Body of pancreas (tissue), 4 donors: ENCODE measurements around the gene SLTM. TPM values are rescaled to one million over a fixed set of nuclear protein-coding genes. Genes with fewer than 3 reads are reported as not detected.

ENCODE experiments used
- ATAC-seq: fragments of 150-250 bp; one replicate; pipeline ENCODE4 v1.9.1; 2016
- DNase-seq, 4 donors: peaks; one replicate each; pipeline ENCODE4 v3.0.0-alpha.2; 2019
- H3K27ac ChIP-seq, 4 donors: fragments of 200-600 bp; sonication (generic); 1 replicate in 3 of 4; 2 replicates in 1 of 4; pipeline versions ENCODE4 v1.5.1 to v1.6.1; 2016 to 2019; ENCODE audit warnings: mild to moderate bottlenecking in 1 of 4, mixed read lengths in 1 of 4, moderate library complexity in 1 of 4
- H3K27me3 ChIP-seq, 2 donors: fragments of 200-600 bp; sonication (generic); one replicate each; pipeline ENCODE4 v1.6.0; 2016; ENCODE audit warnings: mild to moderate bottlenecking in 1 of 2
- H3K36me3 ChIP-seq, 2 donors: fragments of 200-600 bp; sonication (generic); replicated peaks in 1 of 2; 2 replicates each; pipeline ENCODE4 v1.5.1; 2016; ENCODE audit warnings: low read depth in 2 of 2; ENCODE audit not compliant: insufficient read depth in 1 of 2
- H3K4me1 ChIP-seq: fragments of 200-600 bp; sonication (generic); one replicate; pipeline ENCODE4 v1.6.0; 2016
- H3K4me3 ChIP-seq, 2 donors: fragments of 200-600 bp; sonication (generic); 1 replicate in 1 of 2; 2 replicates in 1 of 2; pipeline ENCODE4 v1.5.1; 2016 to 2019
- H3K9me3 ChIP-seq, 3 donors: fragments of 200-600 bp; sonication (generic); 1 replicate in 2 of 3; 2 replicates in 1 of 3; pipeline ENCODE4 v1.5.1; 2016
- POLR2A ChIP-seq, 3 donors: fragments of 450-650 bp; IDR thresholded peaks; one replicate each; pipeline ENCODE4 v1.6.1; 2016; ENCODE audit warnings: antibody characterized with exemption in 3 of 3, mild to moderate bottlenecking in 2 of 3
- WGBS, 2 donors: methylation state at CpG; one replicate each; pipeline ENCODE4 v1.1.5; 2017; 5-methylcytosine and 5-hydroxymethylcytosine counted together
- intact Hi-C: fragments of 100-400 bp; cut with DNase I; formaldehyde crosslinking; loops from one replicate; pipeline ENCODE4 v1.15.1; 2023
- total RNA-seq, 2 donors: library from RNA; depleted of rRNA; stranded (reverse); fragments of >200 nt; gene quantifications; one replicate each; pipeline ENCODE4 v1.1.0, GENCODE V29; 2016
- TF ChIP-seq, protein P1 (sequence below), 7 experiments: fragments of 450-650 bp in 4 of 7; fragments of 200-600 bp in 3 of 7; sonication (generic) in 3 of 7; IDR thresholded peaks; one replicate each; pipeline ENCODE4 v1.5.1; 2016 to 2019; ENCODE audit warnings: antibody characterized with exemption in 7 of 7

Gene SLTM
- total RNA-seq, 2 donors from 2014 or later: 56.0 to 95.3 TPM

DNA sequence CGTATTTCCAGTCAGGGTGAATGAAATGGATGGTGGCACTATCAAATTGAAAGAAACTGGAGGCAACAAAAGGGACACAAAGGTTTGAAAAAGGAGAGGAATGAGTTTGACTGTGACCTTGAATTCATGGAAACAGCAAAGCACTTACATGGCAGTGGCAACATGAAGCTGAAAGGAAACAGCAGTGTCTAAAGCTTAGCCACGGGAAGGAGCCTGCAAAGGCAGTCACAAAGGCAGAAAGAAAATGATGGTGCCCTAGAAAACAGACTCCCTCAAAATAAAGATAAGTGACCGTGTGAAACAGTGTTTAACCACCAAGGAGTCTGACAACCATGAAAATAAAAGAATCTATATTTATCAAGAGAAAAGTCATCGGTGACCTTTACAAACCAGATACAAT, 51.2 kb downstream of the SLTM start:
- H3K27me3 ChIP-seq: no peaks in the 10 kb centered on the region
- H3K4me1 ChIP-seq: no peaks in the 10 kb centered on the region
- no peak overlapping the region for H3K27ac ChIP-seq
- no peak for ATAC-seq
- peaks cover 23 to 36% of the 10 kb centered on the region in 2 donors for H3K36me3 ChIP-seq
- intact Hi-C loops: no loop called here
- no peak for TF ChIP-seq POLR2A (IDR thresholded peaks at IDR 0.05)
- TF ChIP-seq, protein P1, sequence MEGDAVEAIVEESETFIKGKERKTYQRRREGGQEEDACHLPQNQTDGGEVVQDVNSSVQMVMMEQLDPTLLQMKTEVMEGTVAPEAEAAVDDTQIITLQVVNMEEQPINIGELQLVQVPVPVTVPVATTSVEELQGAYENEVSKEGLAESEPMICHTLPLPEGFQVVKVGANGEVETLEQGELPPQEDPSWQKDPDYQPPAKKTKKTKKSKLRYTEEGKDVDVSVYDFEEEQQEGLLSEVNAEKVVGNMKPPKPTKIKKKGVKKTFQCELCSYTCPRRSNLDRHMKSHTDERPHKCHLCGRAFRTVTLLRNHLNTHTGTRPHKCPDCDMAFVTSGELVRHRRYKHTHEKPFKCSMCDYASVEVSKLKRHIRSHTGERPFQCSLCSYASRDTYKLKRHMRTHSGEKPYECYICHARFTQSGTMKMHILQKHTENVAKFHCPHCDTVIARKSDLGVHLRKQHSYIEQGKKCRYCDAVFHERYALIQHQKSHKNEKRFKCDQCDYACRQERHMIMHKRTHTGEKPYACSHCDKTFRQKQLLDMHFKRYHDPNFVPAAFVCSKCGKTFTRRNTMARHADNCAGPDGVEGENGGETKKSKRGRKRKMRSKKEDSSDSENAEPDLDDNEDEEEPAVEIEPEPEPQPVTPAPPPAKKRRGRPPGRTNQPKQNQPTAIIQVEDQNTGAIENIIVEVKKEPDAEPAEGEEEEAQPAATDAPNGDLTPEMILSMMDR (IDR thresholded peaks at IDR 0.05): no peak
- no peaks in the 10 kb centered on the region for H3K9me3 ChIP-seq
- no peak overlapping the region for H3K4me3 ChIP-seq
- no peak for DNase-seq
- WGBS, 2 donors: 76 to 85% methylated on average over 4 of the region's 4 CpGs

DNA sequence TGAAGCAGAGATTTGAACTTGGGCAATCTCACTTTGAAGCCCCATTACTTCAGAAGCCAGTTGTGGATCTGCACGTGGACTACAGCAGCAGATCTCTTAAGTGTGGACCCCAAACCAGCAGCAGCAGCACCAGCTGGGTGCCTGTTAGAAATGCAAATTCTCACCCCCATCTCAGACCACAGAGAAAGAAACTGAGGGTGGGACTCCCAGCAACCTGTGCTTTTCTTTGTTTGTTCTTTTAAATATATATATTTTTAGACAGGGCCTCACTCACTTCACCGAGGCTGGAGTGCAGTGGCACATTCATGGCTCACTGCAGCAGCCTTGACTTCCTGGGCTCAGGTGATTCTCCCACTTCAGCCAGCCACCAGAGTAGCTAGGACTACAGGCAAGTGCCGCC, 53.2 kb downstream of the SLTM start:
- Histone ChIP-seq H3K27me3 (no peaks in the 10 kb centered on the region), H3K4me3 (no peak overlapping the region), H3K9me3 (no peaks in the 10 kb centered on the region), H3K4me1 (no peaks in the 10 kb centered on the region), H3K27ac (peak overlapping the region in 2 of 4 donors; percentile 19 to 43), H3K36me3 (peaks cover 18 to 25% of the 10 kb centered on the region in 2 donors)
- WGBS, 2 donors: 82 to 86% methylated on average over 3 of the region's 3 CpGs
- intact Hi-C loops: no loop called here
- TF ChIP-seq POLR2A (IDR thresholded peaks at IDR 0.05): no peak
- TF ChIP-seq, protein P1 (IDR thresholded peaks at IDR 0.05): no peak
- no peak for ATAC-seq
- DNase-seq: no peak

DNA sequence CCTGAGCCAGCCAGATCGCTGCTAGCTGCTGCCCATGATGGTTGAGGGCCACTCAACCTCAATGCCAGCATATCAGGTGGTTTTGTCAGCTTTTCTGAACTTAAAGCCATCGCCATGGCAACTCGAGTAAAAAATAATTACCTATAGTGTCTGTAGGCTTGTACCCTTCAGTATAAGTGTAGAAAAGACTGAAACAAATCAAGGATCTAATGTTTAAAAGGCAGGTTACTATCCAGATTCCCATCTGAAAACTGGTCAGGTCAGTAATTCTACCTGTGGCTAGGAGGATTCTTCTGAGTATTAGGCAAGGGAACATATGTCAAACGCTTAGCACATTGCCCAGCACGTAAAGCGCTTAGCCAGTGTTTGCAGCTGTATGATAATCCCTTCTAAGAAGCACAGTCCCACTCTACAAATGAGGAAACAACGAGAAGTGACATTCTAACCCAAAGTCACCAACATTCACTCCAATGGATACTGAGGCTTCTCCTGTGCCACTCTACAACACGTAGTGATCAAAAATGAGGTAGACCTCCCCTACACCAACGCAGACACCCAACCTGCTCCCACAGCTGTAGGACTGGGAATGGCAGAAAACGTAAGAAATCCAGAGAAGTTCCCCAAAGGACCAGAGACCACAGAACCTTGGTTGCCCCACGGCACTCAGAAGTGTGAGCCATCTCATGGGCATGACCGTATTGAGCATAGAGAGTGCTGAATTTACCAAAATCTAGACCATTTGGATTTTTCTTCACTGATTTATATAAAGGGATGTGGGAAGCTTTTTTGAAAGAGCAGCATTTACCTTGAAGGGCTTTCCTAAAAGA, 55.3 kb downstream of the SLTM start:
- H3K9me3 ChIP-seq: no peaks in the 10 kb centered on the region
- intact Hi-C loops: no loop called here
- H3K4me1 ChIP-seq: no peaks in the 10 kb centered on the region
- no peak overlapping the region for H3K27ac ChIP-seq
- no peak for DNase-seq
- TF ChIP-seq, protein P1 (IDR thresholded peaks at IDR 0.05): no peak
- TF ChIP-seq POLR2A (IDR thresholded peaks at IDR 0.05): no peak
- WGBS, 2 donors: 94 to 97% methylated on average over 12 of the region's 12 CpGs
- peaks cover 13 to 16% of the 10 kb centered on the region in 2 donors for H3K36me3 ChIP-seq
- H3K27me3 ChIP-seq: no peaks in the 10 kb centered on the region
- H3K4me3 ChIP-seq: no peak overlapping the region
- no peak for ATAC-seq

DNA sequence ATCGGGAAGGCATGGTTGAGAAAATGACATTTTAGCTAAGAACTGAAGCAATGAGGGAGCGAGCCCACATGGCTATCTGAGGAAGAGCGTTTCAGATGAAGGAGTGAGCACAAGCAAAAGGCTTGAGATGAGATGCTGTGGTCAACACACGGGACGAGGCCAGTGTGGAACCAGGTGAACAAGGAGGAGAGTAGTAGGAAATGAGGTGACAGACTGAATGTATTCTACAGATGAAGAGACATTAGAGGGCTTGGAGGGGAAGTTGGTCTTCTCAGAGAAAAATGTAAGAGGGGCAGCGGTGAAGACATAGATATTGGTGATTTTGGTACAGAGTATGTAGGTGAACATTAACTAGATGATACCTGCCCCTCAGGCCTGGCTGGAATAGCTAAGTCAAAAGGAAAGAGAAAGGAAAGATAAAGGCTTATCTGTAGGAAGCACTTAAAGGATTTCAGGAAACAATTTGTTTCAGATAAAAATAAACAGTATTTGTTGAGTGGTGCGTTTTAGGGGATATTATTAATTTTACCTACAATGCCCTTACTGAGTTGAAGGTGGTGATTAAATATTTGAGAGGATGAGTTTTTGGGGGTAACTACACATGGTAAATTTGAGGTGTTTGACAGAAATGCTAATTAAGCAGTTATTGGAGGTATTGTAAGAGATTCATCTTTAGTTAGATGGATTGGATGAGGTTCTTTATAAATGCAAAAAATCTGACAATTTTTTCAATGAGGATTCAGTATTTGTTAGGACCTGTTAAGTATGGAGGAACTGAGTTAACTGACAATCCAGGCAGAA, 57.0 kb downstream of the SLTM start:
- Histone ChIP-seq H3K4me1 (no peaks in the 10 kb centered on the region), H3K9me3 (no peaks in the 10 kb centered on the region), H3K4me3 (no peak overlapping the region), H3K27me3 (no peaks in the 10 kb centered on the region), H3K36me3 (peaks cover 6 to 8% of the 10 kb centered on the region in 2 donors), H3K27ac (no peak overlapping the region)
- TF ChIP-seq, protein P1 (IDR thresholded peaks at IDR 0.05): no peak
- no peak for TF ChIP-seq POLR2A (IDR thresholded peaks at IDR 0.05)
- ATAC-seq: no peak
- no peak for DNase-seq
- intact Hi-C loops: no loop called here
- WGBS, 2 donors: 79 to 86% methylated on average over 7 of the region's 7 CpGs
